GM21515 (cell line): ENCODE results near the gene PDE3B.
"Not testable (repeated sequence)": the region's sequence is repeated elsewhere in the genome, so short reads cannot be mapped to it uniquely, and the experiment has no call there.

Experiments
- ATAC-seq: cut with Tn5 transposase; IDR thresholded peaks from one replicate; pipeline ENCODE4 v1.9.1; 2021; ENCODE audit not compliant: unreplicated experiment

PDE3B gene

GRCh38 chr11:14643697-14644225, at the start of gene PDE3B:
PDE3B (plus strand) TSS chr11:14643804; CDS start chr11:14644076, 272 bp downstream.
- ATAC-seq = peak; percentile 69

- ATAC-seq = not testable (repeated sequence)
Measured at GRCh38 chr11:14595261-14595660, 48.3 kb upstream of the PDE3B start.

DNA sequence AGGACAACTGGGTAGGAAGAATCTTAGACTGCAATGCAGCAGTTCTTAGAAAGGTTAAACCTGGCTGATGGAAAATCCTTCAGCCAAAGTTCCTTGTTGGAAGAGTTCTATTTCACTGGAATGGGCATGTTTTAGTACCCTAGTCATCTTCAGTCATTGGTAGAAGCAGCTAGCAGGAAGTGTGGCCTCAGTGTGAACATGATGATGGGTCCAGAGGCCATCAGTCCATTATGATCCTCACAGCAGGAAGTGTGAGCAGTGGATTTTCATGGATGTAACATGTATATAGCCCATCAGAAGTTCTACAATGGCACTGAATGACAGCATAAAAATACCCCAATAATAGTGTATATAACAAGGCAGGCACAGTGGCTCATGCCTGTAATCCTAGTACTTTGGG, 35.9 kb upstream of the PDE3B start:
- ATAC-seq = no peak

DNA sequence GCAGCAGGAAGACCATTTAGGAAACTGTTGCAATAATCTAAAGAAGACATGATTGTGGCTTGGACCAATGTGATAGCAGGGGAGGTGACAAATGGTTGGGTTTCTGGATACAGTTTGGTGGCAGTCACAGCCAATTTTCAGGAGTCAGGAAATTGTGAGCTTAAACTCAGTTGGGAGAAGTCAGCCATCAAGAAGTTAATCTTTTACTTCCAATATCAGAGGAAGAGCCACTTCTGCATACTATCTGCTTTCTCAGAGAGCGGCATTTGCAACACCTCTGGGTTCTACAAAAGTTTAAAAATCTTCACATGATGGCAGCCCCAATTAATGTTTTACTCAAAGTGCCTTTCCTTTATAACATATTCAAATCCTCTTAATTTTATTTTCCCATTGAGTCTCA, 33.7 kb upstream of the PDE3B start:
- ATAC-seq = no peak

DNA sequence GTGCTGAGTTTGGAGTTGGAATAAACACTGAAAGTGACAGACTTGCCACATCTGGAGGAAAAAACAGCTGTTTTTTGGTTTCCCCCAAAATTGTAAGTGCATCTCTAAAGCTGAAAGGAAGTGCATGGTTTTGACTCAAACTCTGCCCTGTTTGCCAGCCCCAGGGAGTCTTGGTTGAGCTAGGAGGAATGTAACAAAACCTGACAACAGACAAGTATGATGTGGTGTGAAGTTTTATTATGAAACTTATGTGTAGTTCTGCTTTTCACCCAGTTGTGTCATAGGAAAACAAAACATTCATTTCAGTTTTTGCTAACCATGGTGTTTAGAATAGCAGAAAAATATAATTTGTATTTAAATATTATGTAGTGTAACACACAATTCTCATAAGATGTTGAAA, 31.7 kb upstream of the PDE3B start:
- no peak for ATAC-seq

DNA sequence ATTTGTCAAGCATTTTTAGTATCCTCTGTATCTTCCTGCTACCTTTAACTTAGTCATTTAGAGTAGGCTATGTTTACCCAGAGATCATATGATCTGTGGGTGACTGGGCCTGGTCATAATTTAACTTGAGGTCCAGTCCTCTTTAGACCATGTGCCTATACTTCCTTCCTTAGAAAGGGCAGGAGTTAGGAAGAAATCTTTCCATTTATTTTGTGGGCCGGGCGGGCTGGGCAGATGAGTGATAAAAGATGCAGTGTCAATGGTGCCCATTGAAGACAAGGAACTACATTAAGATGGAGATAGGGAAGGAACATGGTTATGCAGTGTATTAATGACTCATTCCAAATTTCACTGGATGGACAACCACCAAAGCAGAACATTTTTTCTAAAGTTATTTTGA, 30.9 kb upstream of the PDE3B start:
- no peak for ATAC-seq

DNA sequence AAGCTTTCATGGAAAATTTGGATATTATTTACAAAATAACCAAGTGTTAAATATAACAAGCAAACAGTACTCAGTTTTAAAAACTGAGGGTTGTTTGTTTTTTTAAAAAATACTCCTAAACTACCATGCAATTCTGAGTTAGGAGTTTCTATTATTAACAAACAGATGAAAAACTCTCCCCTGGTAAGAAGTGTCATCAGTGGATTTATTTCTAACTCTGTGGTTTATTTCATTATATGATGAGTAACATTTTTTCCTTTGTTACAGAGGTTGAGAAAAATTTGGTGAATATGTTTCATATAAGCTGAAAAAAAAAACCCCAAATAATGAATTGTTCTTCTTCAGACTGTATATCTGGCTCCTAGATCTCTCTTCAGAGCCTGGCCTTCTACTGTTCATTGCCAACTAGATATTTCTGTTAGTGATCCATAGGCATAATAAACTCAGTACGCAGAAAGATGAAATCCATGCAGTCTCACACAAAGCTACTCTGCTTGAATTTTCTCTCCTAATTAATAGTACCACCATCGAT, 29.4 kb upstream of the PDE3B start:
- no peak for ATAC-seq

GRCh38 chr11:14617241-14618027, 26.2 kb upstream of the PDE3B start:
- no peak for ATAC-seq

DNA sequence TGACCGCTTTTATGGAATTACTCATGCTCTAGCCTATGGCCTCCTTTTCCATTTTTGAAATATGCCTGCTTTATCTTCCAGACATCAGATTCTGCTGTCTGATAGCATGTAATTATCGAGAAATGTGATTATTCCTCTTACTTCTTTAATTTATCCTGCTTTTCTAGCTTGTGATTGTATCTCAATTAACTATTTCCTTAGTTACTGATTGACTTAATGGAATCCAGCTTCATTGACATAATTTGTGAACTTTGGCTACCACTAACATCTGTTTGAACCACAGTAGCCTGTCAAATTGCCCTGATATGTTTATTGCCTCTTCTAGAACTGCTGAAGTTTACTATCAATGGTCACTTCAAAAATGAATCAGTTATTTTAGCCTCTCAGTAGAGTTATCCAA, 25.5 kb upstream of the PDE3B start:
- no peak for ATAC-seq

GRCh38 chr11:14619603-14620531, 23.7 kb upstream of the PDE3B start:
- no peak for ATAC-seq

GRCh38 chr11:14622223-14622954, 21.2 kb upstream of the PDE3B start:
- ATAC-seq = no peak

- ATAC-seq = no peak
Measured at GRCh38 chr11:14623036-14623435, 20.6 kb upstream of the PDE3B start.

DNA sequence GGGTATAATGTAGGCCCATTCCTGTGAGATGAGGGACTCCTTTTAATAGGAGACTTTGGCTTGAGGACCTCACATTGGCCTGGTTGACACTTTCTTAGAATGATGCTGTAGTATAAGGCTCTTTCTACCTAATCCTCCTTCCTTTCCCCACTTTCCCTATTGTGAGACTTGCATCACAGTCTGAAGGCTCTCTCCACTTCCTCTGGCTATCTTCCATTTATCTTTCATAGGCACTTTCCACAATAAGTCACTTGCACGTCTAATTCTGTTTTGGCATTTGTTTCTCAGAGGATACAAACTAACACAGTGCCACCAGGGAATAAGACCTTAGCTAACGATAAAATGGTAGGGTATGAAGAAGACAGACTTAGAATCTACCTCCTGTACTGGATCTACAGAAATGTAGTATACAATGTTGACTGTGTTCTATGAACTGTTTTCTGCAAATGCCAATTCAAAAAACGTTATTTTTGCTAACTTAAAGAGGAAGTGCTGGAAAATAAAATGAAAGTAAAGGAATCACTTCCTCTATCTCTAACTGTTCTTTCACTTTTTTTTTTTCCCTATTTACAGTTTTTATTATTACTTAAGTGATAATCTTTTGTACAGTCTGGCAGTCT, 17.9 kb upstream of the PDE3B start:
- no peak for ATAC-seq

- no peak for ATAC-seq
Measured at GRCh38 chr11:14626650-14627049, 17.0 kb upstream of the PDE3B start.

DNA sequence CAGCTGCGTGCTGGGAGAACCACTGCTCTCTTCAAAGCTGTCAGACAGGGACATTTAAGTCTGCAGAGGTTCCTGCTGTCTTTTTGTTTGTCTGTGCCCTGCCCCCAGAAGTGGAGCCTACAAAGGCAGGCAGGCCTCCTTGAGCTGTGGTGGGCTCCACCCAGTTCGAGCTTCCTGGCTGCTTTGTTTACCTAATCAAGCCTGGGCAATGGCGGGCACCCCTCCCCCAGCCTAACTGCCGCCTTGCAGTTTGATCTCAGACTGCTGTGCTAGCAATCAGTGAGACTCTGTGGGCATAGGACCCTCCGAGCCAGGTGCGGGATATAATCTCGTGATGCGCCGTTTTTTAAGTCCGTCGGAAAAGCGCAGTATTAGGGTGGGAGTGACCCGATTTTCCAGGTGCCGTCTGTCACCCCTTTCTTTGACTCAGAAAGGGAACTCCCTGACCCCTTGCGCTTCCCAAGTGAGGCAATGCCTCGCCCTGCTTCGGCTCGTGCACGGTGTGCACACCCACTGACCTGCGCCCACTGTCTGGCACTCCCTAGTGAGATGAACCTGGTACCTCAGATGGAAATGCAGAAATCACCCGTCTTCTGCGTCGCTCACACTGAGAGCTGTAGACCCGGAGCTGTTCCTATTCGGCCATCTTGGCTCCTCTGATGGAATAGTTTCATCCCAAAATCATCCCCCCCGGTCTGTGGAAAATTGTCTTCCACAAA, 9.9 kb upstream of the PDE3B start:
- not testable (repeated sequence) for ATAC-seq

DNA sequence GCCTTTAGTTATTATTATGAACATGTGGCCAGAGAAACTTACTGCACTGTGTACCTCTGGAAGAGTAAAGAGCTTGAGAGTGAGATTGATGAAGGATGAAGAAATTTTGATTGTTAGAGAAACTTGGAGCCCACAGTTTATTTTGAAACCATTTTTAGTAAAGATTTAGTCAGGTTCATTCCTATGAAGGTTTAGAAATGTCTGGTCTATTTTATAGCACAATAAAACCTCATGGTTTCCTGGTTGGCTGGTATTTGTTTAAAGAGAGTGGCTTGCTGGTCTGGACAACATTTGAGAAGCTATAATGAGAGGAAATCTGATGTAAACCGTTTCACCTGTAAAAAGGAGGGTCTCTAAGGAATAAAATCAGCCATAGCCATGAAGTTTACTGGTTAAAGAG, 8.8 kb upstream of the PDE3B start:
- no peak for ATAC-seq

- no peak for ATAC-seq
Measured at GRCh38 chr11:14635546-14635945, 8.1 kb upstream of the PDE3B start.

DNA sequence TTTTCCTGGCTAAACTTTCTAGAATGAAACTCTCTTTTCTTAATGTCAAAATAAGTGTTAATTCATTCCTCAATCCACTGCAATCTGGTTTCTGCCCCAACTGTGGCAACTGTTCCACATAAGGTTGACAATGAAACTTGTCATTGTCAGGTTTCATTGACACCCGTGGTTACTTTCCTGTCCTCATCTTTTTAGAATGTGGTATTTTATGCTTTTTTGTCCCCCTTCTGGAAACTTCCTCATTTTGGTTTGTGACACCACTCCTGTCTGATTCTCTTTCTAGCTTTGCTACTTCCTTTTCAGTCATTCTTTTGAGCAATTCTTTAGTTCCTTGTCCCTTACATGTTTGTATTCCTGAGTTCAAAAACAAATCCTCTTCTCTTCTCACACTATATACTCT, 7.5 kb upstream of the PDE3B start:
- no peak for ATAC-seq

DNA sequence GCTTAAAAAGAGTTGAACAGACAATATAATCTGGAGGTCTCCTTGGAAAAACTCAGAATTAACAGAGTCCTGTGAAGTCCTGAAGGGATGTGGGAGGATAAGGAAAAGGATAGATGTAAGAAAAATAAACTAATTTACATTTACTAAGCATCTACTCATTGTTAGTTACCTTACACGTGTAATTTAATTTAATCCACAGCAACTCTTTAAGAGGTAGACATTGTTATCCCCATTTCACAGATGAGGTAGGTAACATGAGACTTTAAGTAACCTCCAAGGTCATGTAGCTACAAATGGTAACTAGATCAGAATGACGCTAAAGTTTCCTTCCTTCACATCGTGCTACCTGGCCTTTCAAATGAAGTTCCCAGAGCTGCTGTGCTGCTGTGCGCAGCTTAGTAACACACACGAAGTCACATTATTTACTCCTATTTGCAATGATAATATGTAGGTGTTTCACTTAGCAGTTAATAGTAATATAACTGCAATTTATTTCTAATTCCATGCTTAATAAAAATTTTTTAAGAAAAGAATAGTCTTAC, 5.7 kb upstream of the PDE3B start:
- no peak for ATAC-seq

DNA sequence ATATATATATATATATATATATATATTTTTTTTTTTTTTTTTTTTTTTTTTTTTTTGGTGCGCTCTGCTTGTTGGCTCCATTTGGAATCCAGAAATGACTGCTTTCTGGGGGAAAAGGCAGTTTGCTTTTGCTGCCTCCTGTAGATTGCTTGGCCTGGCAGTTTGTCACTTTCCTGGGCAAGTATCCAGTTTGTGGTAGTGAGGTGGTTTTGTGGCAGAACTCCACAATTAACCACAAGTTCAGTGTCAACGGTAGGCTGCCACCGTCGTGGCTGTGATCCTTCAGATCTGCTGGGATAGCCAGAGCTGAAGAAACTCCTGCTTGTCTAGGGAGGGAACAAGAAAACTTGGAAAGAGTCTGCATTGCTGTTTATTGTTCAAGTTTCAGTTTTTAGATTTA, 5.0 kb upstream of the PDE3B start:
- no peak for ATAC-seq
